Measurements from ENCODE around the gene RPP14.

RPP14 gene

GRCh38 chr3:58291671-58292338, 14.2 kb upstream of the RPP14 start:
- DNase-seq (ENCODE audit: low read depth in 2 of 2): no peak

GRCh38 chr3:58292866-58293265, 13.2 kb upstream of the RPP14 start:
- no peak for DNase-seq (ENCODE audit: low read depth in 2 of 2)

DNA sequence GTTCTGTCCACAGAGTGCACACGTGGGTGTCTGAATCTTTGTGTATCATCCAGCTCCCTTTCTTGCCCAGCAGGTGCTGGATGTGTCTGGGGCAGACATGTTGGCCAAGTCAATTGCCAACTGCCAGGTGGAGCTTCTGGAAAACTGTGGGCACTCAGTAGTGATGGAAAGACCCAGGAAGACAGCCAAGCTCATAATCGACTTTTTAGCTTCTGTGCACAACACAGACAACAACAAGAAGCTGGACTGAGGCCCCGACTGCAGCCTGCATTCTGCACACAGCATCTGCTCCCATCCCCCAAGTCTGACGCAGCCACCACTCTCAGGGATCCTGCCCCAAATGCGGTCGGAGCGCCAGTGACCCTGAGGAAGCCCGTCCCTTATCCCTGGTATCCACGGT, 12.5 kb upstream of the RPP14 start:
- no peak for DNase-seq (ENCODE audit: low read depth in 2 of 2)

DNA sequence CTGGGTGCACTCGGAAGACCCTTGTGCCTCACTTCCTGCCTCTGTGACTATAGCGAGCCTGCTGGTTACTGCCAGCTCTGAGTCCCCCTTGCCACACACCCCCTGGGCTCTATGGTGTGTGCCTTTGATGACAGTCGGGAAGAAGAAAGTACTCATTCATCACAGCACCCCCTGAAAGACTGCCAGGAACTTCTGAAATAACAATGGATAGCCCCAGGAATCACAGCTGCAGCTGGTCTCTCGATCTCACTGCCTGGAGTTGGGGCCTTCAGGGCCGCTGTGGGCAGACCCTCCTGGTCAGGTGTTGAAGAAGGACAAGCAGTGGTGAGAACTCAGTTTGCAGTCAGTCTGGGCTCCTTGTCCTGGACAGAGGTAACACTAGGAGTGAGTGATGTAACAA, 9.8 kb upstream of the RPP14 start:
- DNase-seq (ENCODE audit: low read depth in 2 of 2): no peak

DNA sequence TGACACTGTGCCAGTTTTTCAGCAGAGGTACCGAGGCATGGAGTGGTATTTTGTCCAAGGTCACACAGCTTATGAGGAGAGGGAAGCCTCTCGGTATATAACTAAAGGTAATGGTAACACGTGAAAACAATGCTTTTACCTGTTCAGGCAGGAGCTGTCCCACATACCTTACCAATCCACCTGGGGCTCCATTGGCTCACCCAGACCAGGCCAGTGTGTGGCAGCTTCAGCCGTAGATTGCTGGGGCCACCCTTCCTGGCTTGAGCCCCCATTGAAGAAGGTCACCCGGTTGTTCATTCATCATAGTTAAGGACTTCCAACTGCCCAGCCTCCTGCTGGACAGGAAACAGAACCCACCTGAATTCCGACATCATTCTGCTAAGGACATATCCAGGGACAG, 9.2 kb upstream of the RPP14 start:
- no peak for DNase-seq (ENCODE audit: low read depth in 2 of 2)

DNA sequence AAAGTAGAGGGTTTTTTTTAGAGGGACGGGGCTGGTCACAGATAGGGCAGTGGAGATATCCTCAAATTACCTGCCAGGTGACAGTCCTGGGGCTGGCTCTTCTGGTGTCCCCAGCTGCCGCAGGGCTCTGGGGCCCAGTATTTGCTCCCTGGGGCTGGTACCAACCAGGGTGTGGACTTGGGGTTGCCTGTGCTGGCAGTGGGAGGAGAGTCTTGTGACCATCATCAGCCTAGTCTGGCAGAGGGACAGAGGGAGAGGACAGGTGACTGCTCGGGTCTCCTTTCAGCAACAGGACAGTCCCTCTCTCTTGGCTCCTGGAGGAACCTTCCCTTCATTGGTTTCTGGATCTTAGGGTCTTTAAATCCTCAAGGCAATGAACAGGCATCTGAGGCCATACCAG, 7.9 kb upstream of the RPP14 start:
- no peak for DNase-seq (ENCODE audit: low read depth in 2 of 2)

GRCh38 chr3:58299075-58299474, 7.0 kb upstream of the RPP14 start:
- no peak for DNase-seq (ENCODE audit: low read depth in 2 of 2)

DNA sequence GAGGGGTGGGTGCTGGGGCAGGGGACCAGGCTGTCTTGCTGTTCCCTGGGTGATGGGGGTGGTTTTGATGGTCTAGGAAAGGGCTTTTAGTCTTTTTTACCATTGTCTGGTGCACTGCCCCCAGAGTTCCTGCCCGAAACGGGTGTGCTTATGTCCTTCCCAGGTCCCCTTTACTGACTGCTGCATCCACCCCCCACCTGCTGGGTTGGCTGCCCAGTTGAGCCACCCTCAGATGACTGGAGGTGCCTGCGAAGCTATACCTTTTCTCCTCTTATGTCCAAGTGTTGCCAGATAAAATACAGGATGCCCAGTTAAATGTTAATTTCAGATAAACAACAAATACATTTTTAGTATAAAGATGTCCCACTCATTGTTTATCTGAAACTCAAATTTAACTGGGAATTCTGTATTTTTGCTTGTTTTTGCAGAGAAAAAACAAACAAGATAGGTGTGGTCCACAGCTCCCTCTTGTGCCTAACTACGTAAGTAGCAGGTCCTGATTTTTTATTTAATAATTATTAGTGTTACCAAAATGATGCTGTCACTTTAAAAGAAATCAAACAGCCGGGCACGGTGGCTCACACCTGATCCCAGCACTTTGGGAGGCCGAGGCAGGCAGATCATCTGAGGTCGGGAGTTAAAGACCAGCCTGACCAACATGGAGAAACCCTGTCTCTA, 6.1 kb upstream of the RPP14 start:
- no peak for DNase-seq (ENCODE audit: low read depth in 2 of 2)

GRCh38 chr3:58307639-58308215, 1.7 kb downstream of the RPP14 start:
- no peak for DNase-seq (ENCODE audit: low read depth in 2 of 2)

- no peak for DNase-seq (ENCODE audit: low read depth in 2 of 2)
These were observed 2.7 kb downstream of the RPP14 start for GRCh38 chr3:58308728-58309127.

- no peak for DNase-seq (ENCODE audit: low read depth in 2 of 2)
These were observed 11.8 kb downstream of the RPP14 start for GRCh38 chr3:58317811-58318210.

- DNase-seq (ENCODE audit: low read depth in 2 of 2): no peak
These were observed 15.7 kb downstream of the RPP14 start for GRCh38 chr3:58321791-58322190.

GRCh38 chr3:58322793-58323192, 16.7 kb downstream of the RPP14 start:
- DNase-seq (ENCODE audit: low read depth in 2 of 2): no peak

DNA sequence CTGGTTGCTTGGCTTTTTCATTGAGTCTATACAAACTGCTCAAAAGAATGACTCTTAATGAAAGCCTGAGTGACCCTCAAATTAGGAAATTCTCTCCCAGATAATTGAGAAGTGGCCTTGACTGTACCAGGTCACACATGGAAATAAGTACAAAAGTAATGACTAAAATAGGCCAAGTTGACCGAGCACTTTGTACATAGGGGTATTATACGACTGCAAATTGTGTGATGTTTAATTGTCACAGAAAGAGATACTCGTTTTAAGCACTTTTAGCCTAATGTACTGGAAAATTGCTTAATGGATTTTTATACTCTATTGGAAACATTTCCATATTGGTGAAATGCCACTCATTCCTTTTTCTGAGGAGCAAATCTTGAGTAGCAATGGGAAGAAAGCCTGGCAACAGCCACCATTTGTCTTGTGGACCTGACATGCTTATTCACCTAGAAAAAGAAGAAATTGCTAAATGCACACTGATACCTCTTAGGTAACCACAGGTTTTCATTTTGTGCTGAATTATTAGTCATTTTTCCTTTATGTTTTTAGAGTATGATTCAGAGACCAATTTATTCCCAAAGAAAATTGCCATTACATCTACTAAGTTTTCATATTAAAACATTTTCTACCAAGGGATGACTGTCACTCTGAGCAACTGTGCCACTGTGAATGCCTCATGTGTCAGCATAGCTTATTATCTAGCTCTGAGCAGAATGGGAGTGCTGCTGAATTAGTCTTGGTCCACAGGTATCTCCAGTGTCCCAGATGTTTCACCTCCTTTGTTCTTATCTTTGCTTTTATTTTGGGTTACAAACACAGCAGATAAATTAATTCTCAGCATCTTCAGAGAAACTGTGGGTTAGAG, 17.7 kb downstream of the RPP14 start:
- DNase-seq (ENCODE audit: low read depth in 2 of 2): no peak

- DNase-seq (ENCODE audit: low read depth in 2 of 2): no peak
These were observed 18.6 kb downstream of the RPP14 start for GRCh38 chr3:58324391-58325390.

GRCh38 chr3:58325525-58325992, 19.5 kb downstream of the RPP14 start:
- DNase-seq (ENCODE audit: low read depth in 2 of 2): no peak

DNA sequence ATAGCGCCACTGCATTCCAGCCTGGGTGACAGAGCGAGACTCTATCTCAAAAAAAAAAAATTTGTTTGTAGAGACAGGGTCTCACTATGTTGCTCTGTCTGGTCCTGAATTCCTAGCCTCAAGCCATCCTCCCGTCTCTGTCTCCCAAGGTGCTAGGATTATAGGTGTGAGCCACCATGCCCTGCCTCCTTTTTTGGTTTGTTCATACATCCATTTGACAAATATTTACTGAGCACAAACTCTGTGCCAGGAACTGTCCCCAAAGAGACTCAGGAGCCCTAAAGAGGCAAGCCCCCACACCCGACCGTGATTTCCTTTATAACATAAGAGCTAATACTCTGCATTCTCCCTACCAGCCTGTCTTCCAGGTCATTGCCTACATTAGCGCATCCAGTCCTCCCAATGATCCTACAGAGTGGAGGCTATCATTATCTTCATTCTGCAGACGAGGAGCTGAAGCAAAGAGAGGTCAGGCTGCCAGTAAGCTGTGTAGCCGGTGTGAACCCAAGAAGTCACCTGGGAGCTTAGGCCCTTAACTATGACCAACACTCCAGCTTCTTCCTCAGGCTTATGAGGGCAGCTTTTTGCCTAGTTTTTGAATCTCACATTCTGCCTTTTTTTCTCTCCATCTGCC, 20.3 kb downstream of the RPP14 start:
- no peak for DNase-seq (ENCODE audit: low read depth in 2 of 2)

DNA sequence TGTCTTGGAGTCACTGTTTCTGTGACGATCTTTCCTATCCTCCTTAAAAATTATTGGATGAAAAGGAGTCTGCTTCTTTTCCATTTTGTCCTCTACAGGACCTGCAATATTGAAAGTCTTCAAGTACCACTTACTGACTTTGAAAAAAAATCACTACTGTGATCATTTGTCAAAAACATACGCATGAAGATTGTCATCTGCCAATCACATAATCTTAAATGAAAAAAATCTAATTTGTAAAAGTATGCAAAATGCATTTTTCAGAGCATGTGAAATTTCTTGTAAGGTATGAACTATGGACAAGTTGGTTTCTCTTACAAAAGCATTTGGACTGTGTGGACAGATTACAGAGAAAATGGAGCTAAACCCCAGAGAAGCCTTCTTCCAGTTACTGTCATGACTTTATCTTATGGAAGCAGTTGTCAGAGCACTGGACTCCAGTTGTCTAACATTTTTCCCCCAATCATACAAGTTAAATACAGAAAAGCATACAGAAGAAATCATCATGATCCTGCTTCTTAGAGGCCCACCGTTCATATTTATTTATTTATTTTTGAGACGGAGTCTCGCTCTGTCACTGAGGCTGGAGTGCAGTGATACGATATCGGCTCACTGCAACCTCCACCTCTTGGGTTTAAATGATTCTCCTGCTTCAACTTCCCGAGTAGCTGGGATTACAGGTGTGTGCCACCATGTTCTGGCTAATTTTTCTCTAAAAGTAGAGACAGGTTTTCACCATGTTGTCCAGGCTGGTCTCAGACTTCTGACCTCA, 23.3 kb downstream of the RPP14 start:
- no peak for DNase-seq (ENCODE audit: low read depth in 2 of 2)

DNA sequence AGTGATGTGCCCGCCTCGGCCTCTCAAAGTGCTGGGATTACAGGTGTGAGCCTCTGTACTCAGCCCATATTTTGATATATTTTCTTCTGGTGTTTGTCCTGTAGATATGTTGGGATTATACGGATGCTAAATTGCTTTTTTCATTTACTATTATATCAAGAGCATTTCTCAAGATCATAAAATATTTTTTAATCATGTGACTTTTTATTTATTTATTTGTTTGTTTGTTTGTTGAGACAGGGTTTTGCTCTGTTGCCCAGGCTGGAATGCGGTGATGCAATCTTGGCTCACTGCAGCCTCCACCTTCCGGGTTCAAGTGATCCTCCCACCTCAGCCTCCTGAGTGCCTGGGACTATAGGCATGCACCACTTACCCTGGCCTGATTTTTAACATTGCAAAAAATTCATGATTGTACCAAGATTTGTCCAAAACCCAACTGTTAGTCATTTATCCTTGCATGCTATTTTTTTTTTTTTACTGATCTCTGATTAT, 23.9 kb downstream of the RPP14 start:
- no peak for DNase-seq (ENCODE audit: low read depth in 2 of 2)
